ENCODE data around the gene CCHCR1. TPM values are rescaled to one million over a fixed set of nuclear protein-coding genes. Genes with fewer than 3 reads are reported as not detected.

Gene CCHCR1
- total RNA-seq, 1 donor from 2014 or later: 36.8 TPM

- H3K27me3 Mint-ChIP-seq: no peaks in the 10 kb centered on the region
Measured at GRCh38 chr6:31158140-31158862, 699 bp upstream of the CCHCR1 start, which contains the start of gene TCF19. TSS of gene TCF19 (plus strand) at chr6:31158589. CDS start at chr6:31159470, 881 bp downstream.

GRCh38 chr6:31156641-31157040, 961 bp downstream of the CCHCR1 start:
- H3K9me3 Mint-ChIP-seq: no peaks in the 10 kb centered on the region
- no peaks in the 10 kb centered on the region for H3K27me3 Mint-ChIP-seq
- no peak overlapping the region for H3K27ac Mint-ChIP-seq
- peak overlapping the region; percentile 94 for H3K4me3 Mint-ChIP-seq
- no peak for TF ChIP-seq CTCF (conservative IDR thresholded peaks at IDR 0.05)
- DNase-seq (ENCODE audit: extremely low spot score, unreplicated experiment): no peak
- H3K4me1 Mint-ChIP-seq (ENCODE audit: unreplicated experiment): peaks cover 24% of the 10 kb centered on the region
- peaks cover 3% of the 10 kb centered on the region for H3K36me3 Mint-ChIP-seq

More at GRCh38 chr6:31158140-31158862, 699 bp upstream of the CCHCR1 start, which contains the start of gene TCF19:
- Mint-ChIP-seq H3K4me1 (ENCODE audit: unreplicated experiment) (peaks cover 21% of the 10 kb centered on the region), H3K36me3 (peaks cover 7% of the 10 kb centered on the region), H3K27ac (peak within 1 kb of the TSS; percentile 81), H3K9me3 (no peaks in the 10 kb centered on the region), H3K4me3 (peak within 1 kb of the TSS; percentile 94)
- TF ChIP-seq CTCF (conservative IDR thresholded peaks at IDR 0.05): no peak
- peak; percentile 98 for DNase-seq (ENCODE audit: extremely low spot score, unreplicated experiment)

- Mint-ChIP-seq H3K4me1 (ENCODE audit: unreplicated experiment) (peaks cover 17% of the 10 kb centered on the region), H3K27me3 (no peaks in the 10 kb centered on the region), H3K9me3 (no peaks in the 10 kb centered on the region), H3K27ac (no peak overlapping the region), H3K36me3 (peaks cover 3% of the 10 kb centered on the region), H3K4me3 (no peak overlapping the region)
- TF ChIP-seq CTCF (conservative IDR thresholded peaks at IDR 0.05): no peak
- DNase-seq (ENCODE audit: extremely low spot score, unreplicated experiment): no peak
Measured at GRCh38 chr6:31154436-31154835, 3.2 kb downstream of the CCHCR1 start.

- H3K27ac Mint-ChIP-seq: no peak overlapping the region
- H3K9me3 Mint-ChIP-seq: no peaks in the 10 kb centered on the region
- H3K4me1 Mint-ChIP-seq (ENCODE audit: unreplicated experiment): peaks cover 13% of the 10 kb centered on the region
- no peak for DNase-seq (ENCODE audit: extremely low spot score, unreplicated experiment)
- H3K27me3 Mint-ChIP-seq: no peaks in the 10 kb centered on the region
- TF ChIP-seq CTCF (conservative IDR thresholded peaks at IDR 0.05): no peak
- H3K4me3 Mint-ChIP-seq: no peak overlapping the region
- peaks cover 3% of the 10 kb centered on the region for H3K36me3 Mint-ChIP-seq
Measured at GRCh38 chr6:31152781-31153180, 4.8 kb downstream of the CCHCR1 start.

- Mint-ChIP-seq H3K36me3 (peaks cover 2% of the 10 kb centered on the region), H3K4me1 (ENCODE audit: unreplicated experiment) (peaks cover 4% of the 10 kb centered on the region), H3K27ac (no peak overlapping the region), H3K9me3 (no peaks in the 10 kb centered on the region), H3K4me3 (no peak overlapping the region), H3K27me3 (no peaks in the 10 kb centered on the region)
- DNase-seq (ENCODE audit: extremely low spot score, unreplicated experiment): no peak
- TF ChIP-seq CTCF (conservative IDR thresholded peaks at IDR 0.05): no peak
Measured at GRCh38 chr6:31149827-31150447, 7.7 kb downstream of the CCHCR1 start.

Measured in type B pancreatic cell (in vitro differentiated cells).